OCI-LY3 (cell line): ENCODE measurements around the gene SLC38A2.

Experiments
- EZH2phosphoT487 ChIP-seq: fragments of 200-600 bp; shearing (Covaris generic); IDR thresholded peaks from 2 replicates; pipeline ENCODE4 v1.6.1; 2018; ENCODE audit warnings: antibody characterized with exemption, mixed run types, low read depth
- TF ChIP-seq, protein P1 (sequence below): fragments of 200-600, 300-600 bp; sonication (generic); IDR thresholded peaks from 2 replicates; pipeline ENCODE4 v1.5.1; 2014; ENCODE audit warnings: antibody characterized with exemption, low read length, low read depth

DNA sequence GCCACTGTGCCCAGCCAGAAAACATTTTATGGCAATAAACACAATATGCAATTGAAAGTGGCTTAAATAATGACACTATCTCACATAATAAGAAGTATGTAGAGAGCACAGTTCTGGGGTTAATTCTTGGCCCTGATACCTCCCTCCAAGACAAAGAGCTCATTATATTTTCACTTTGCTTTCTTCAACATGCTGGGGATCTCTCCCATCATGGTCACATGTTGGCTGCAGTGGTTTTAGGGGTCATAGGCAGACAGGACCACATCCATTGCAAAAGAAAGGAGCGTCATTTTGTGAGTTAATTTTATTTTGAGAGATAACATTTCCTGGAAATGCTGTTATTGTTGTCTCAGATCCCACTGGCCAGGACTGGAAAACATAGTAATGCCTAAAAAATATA is 8.3 kb upstream of the SLC38A2 start:
- TF ChIP-seq, protein P1, sequence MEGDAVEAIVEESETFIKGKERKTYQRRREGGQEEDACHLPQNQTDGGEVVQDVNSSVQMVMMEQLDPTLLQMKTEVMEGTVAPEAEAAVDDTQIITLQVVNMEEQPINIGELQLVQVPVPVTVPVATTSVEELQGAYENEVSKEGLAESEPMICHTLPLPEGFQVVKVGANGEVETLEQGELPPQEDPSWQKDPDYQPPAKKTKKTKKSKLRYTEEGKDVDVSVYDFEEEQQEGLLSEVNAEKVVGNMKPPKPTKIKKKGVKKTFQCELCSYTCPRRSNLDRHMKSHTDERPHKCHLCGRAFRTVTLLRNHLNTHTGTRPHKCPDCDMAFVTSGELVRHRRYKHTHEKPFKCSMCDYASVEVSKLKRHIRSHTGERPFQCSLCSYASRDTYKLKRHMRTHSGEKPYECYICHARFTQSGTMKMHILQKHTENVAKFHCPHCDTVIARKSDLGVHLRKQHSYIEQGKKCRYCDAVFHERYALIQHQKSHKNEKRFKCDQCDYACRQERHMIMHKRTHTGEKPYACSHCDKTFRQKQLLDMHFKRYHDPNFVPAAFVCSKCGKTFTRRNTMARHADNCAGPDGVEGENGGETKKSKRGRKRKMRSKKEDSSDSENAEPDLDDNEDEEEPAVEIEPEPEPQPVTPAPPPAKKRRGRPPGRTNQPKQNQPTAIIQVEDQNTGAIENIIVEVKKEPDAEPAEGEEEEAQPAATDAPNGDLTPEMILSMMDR: no peak
- no peak for TF ChIP-seq EZH2phosphoT487
